Measurements from ENCODE around the gene ECE2.

GRCh38 chr3:184325269-184325668, 49.4 kb downstream of the ECE2 start:
- TF ChIP-seq YY1 (IDR thresholded peaks at IDR 0.05; ENCODE audit: insufficient read depth, insufficient read length) (no peak), ZNF274 (IDR thresholded peaks at IDR 0.05; ENCODE audit: low read depth, low read length) (no peak), SUZ12 (IDR thresholded peaks at IDR 0.05; ENCODE audit: extremely low read depth, insufficient read depth, insufficient read length) (no peak)

Measured in NT2/D1 (cell line).